NCI-H1048 (cell line): Measurements from ENCODE around the gene SOS1.
"Not testable (repeated sequence)": the region's sequence is repeated elsewhere in the genome, so short reads cannot be mapped to it uniquely, and the experiment has no call there.

ENCODE experiments used
- DNase-seq: peaks from one replicate; lab custom pipeline; 2025; lab: John Stamatoyannopoulos, UW

The SOS1 gene

GRCh38 chr2:39120771-39121522, at the start of gene SOS1:
Gene SOS1, minus strand, starts transcription at chr2:39121051. Its CDS starts 629 bp downstream, at chr2:39120422.
- DNase-seq, result peak; percentile 79

GRCh38 chr2:39164089-39164488, 43.2 kb upstream of the SOS1 start:
- no peak for DNase-seq

GRCh38 chr2:39160982-39161381, 40.1 kb upstream of the SOS1 start:
- DNase-seq, result no peak

- no peak for DNase-seq
Measured at GRCh38 chr2:39159283-39159682, 38.4 kb upstream of the SOS1 start.

- no peak for DNase-seq
Measured at GRCh38 chr2:39158351-39158750, 37.5 kb upstream of the SOS1 start.

GRCh38 chr2:39156846-39157245, 36.0 kb upstream of the SOS1 start:
- no peak for DNase-seq

GRCh38 chr2:39156107-39156506, 35.3 kb upstream of the SOS1 start:
- no peak for DNase-seq

- DNase-seq, result not testable (repeated sequence)
Measured at GRCh38 chr2:39155573-39155972, 34.7 kb upstream of the SOS1 start.

- no peak for DNase-seq
Measured at GRCh38 chr2:39154944-39155343, 34.1 kb upstream of the SOS1 start.

- no peak for DNase-seq
Measured at GRCh38 chr2:39153312-39153711, 32.5 kb upstream of the SOS1 start.

- no peak for DNase-seq
Measured at GRCh38 chr2:39152504-39152903, 31.7 kb upstream of the SOS1 start.

GRCh38 chr2:39150890-39151497, 30.1 kb upstream of the SOS1 start:
- DNase-seq, result no peak

- DNase-seq, result no peak
Measured at GRCh38 chr2:39150102-39150562, 29.3 kb upstream of the SOS1 start.

- DNase-seq, result no peak
Measured at GRCh38 chr2:39146630-39147029, 25.8 kb upstream of the SOS1 start.

- no peak for DNase-seq
Measured at GRCh38 chr2:39145906-39146421, 25.1 kb upstream of the SOS1 start.

- DNase-seq, result no peak
Measured at GRCh38 chr2:39144416-39144815, 23.6 kb upstream of the SOS1 start.

- DNase-seq, result no peak
Measured at GRCh38 chr2:39142904-39143605, 22.2 kb upstream of the SOS1 start.

GRCh38 chr2:39141334-39142271, 20.8 kb upstream of the SOS1 start:
- DNase-seq, result peak; percentile 78

GRCh38 chr2:39140948-39141333, 20.1 kb upstream of the SOS1 start:
- not testable (repeated sequence) for DNase-seq

GRCh38 chr2:39140322-39140847, 19.5 kb upstream of the SOS1 start:
- DNase-seq, result no peak

GRCh38 chr2:39139511-39140237, 18.8 kb upstream of the SOS1 start:
- peak; percentile 35 for DNase-seq
